GM20431 (cell line): ENCODE data around the gene FOXP4.

Experiments used
- in situ Hi-C: fragments of 300-500 bp; cut with MseI, MboI; formaldehyde crosslinking; loops from one replicate; pipeline ENCODE4 v1.15.0; 2020; ENCODE audit warnings: low sequenced_read_pairs; ENCODE audit not compliant: unreplicated experiment

Gene FOXP4, protein sequence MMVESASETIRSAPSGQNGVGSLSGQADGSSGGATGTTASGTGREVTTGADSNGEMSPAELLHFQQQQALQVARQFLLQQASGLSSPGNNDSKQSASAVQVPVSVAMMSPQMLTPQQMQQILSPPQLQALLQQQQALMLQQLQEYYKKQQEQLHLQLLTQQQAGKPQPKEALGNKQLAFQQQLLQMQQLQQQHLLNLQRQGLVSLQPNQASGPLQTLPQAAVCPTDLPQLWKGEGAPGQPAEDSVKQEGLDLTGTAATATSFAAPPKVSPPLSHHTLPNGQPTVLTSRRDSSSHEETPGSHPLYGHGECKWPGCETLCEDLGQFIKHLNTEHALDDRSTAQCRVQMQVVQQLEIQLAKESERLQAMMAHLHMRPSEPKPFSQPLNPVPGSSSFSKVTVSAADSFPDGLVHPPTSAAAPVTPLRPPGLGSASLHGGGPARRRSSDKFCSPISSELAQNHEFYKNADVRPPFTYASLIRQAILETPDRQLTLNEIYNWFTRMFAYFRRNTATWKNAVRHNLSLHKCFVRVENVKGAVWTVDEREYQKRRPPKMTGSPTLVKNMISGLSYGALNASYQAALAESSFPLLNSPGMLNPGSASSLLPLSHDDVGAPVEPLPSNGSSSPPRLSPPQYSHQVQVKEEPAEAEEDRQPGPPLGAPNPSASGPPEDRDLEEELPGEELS

DNA sequence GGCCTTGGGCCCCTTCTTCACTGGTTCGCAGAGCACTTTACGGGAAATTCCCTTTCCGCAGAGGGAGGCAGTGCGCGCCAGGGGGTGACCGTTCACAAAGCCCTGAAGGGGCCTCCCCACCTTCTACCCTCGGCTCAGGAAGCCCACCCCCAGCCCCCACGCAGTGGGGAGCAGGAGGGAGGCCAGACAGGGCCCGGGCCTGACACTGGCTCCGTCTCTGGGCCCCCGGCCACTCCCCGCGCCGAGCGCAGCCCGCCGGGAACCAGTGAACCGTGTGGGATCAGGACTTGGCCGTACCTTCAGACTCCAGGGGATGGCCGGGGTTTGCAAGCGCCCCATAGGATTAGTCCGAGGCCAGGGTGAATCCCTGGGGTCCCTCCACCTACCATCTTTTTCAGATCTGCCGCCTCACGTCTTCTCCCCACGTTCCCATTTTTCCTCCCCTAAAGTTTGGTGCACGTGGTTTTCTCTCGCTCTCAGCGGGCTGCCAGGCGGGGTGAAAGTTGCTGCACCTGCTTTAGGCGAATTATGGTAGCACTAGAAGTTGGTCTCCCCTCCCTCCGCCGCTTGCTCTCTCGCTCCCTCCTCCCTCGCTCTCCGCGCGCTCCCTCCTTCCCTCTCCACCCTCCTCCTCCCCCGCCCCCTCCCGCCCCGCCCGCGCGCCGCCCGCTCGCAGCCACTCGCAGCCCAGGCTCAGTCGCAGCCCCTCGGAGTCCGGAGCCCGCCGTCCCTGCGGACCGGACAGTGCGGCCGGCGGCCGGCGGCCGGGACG lies at the start of gene FOXP4:
Gene FOXP4 (plus strand): TSS at position 679 of the 772 bp plus-strand sequence. CDS start 19,380 bp downstream, outside the sequence.
- in situ Hi-C loops, result no loop called here

DNA sequence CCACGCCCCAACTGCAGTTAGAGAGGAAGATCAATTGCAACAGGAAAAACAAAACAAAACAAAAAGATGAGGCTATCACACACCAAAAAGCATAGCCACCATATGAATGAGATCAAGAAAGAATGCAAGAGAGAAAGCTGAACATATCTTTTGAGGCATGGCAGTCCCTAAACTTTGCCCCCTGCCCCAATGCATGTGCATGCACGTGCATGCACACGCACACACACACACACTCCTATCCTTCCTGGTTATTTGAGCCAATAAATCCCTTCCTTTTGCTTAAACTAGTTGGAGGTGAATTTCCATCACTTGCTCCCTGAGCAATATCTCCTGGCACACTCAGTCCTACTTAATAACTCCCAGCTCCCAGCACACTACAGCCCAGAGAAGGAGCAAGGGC lies 48.6 kb upstream of the FOXP4 start:
- in situ Hi-C loops, result no loop called here

GRCh38 chr6:41497994-41498393 lies 48.2 kb upstream of the FOXP4 start:
- in situ Hi-C loops, result no loop called here

GRCh38 chr6:41498968-41499599 lies 47.1 kb upstream of the FOXP4 start:
- in situ Hi-C loops, result no loop called here

DNA sequence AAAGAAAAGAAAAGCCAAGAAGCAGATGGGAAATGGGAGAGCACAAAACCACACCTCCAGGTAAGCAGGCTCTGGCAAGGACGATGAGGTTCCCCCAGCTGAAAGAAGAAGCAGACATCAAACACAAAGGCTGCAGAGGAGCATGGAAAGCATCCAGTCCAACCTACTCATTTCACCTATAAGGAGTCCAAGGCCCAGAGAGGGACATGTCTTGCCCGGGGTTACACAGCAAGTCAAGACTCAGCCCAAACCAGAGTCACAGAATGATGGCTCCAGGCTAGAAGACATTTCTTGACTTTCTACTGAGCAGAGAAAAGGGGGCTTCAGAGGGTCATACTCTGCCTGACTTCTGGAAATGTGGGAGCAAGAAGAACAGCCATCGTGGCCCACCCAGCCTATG lies 45.6 kb upstream of the FOXP4 start:
- in situ Hi-C loops, result no loop called here

DNA sequence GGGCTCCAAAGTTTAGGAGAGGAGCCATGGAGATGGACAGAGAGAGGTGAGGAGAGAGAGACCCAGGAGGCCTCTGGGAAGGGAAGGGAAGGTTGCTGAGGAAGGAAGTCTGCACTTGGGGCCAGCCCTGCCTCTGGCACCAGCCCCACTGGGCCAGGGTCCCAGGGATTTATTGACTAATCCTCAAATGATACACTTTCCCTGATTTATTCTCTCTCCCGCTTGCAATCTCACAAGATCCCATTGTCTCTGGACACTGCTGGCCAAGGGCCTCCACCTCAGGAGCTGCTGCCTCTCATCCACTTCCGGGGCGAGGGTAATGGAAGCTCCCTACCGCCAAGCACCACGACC lies 43.6 kb upstream of the FOXP4 start:
- in situ Hi-C loops, result no loop called here

- in situ Hi-C loops, result no loop called here
These were observed 43.1 kb upstream of the FOXP4 start for GRCh38 chr6:41502917-41503671.

DNA sequence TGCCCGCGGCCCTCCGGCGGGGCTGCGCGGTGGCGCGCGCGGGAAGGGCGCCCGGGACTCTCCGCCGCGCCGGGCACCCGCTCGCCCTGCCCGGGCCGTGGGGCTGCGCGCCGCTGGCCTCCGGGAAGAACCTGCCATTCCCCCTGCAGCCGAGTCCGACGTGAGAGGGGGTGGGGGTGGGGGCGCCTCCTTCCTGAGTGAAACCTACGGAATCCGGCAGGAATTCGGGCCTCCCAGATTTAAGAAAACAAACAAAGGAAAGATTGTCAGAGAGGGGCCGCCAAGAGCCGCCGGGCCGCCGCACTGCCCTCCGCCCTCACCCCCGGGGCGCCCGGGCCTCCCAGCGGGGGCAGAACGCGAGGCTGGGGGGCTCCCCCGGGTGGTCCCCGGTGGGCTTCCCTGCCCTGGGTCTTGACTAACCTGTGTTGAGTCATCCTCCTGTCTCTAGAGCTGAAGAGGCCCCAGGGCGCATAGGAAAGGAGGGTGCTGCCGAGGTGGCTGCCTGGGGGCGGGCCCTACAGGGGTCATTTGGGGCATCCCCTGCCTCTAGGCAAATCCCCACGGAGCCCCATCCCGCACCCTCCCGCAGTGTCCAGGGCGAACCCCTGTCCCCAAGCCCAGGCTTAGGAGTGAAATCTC lies 42.2 kb upstream of the FOXP4 start:
- in situ Hi-C loops, result no loop called here

- in situ Hi-C loops, result no loop called here
These were observed 41.6 kb upstream of the FOXP4 start for GRCh38 chr6:41504466-41505121.

DNA sequence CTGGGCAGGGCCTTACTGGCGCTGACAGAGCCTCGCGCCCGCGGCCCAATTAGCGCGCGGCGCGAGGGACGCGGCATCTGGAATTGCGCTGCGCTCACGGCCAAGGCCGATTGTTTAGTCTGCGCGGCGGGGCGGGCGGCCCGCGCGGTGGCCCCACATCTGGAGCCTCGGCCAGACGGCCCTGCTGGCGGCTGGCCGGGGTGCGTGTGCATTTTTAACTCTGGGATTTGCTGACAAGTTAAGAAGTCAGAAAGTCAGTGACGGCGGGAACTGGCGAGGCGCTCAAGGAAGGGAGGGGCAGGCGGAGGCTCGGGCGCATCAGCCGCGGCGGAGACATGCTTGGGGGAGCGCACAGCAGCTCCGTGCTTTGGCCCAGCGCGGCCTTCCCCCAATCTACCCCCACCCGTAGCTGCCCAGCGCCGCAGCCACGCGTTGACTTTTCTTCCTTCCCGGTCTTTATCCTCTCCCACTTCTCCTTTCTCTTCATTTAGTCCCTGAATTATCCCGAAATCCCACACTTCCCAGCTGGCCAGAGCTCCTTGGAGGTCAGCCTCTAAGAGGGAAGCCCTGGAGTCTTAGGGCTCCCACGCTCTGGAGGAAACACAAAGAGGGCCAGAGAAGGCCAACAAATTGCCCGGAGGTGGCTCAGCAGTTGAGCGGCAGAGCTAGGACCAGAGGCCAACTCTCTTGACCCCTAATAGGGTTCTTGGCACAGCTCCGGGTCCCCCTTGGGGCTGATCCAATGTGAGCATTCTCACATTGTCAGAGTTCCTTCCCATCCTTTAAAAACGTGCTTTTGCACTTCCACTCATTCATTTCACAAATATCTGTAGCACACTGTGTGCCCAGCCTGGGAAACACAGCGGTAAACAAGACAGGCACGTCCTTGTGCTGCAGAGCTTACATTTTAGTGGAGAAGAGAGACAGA lies 40.8 kb upstream of the FOXP4 start:
- in situ Hi-C loops, result no loop called here

DNA sequence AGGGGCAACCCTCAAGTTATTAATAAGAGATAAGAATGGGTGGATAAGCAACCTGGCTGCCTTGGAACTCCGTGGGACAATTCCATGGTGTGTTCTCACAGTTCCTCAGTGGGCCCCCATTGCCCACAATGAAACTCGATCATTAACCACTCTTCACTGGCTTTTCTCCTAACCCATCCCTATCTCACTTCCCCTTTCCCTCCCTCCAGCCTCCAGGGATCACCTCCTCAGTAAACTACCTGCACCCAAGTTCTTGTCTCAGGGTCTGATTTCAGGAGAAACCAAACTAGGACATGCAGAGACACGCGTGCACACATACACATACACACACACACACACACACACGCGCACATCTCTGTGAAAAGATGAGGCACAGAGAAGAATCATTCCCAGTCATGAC lies 37.7 kb upstream of the FOXP4 start:
- in situ Hi-C loops, result no loop called here

DNA sequence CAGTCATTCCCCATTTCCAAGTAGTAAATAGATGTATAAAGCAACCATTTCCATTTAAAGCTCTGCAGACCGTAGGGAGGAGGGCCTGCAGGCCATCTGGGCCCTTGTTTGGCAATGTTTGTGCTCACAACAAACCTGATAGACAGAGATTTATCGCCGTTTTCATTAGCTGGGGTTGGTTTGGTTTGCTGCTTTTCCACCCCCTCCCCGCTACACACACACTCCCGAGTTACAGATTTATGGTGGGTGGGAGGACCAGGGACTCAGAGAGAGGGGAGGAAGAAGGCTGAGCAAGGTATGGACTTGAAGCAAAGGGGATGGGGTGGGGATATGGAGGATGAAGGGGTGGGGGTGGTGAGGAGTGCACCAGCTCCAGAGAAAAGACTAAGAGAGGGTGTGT lies 36.6 kb upstream of the FOXP4 start:
- in situ Hi-C loops, result no loop called here

GRCh38 chr6:41511443-41512060 lies 34.6 kb upstream of the FOXP4 start:
- in situ Hi-C loops, result no loop called here

GRCh38 chr6:41512146-41512701 lies 34.0 kb upstream of the FOXP4 start:
- in situ Hi-C loops, result no loop called here

- in situ Hi-C loops, result no loop called here
These were observed 30.2 kb upstream of the FOXP4 start for GRCh38 chr6:41515995-41516394.

DNA sequence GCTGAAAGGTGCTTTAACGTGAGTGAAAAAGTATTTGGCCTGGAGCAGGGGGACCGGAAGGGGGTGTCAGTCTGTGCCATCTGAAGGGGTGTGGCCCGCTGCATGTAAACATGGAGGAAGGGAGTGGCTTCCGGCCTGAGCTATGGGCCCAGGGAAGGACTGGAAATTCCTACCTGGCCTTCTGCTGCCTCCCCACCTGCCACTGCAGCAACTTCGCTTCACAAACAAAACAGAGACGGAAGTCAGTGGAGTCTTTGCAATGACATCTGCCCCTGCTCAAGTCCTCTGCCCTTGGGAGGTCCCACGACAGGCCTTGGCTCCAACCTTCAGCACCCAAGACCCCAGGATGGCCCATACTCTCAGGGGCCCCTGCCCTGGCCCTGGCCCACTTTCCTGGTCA lies 28.1 kb upstream of the FOXP4 start:
- in situ Hi-C loops, result no loop called here

GRCh38 chr6:41519305-41519744 lies 26.9 kb upstream of the FOXP4 start:
- in situ Hi-C loops, result no loop called here
